Keratinocyte (primary cell): Measurements from ENCODE around the gene SPATA31D3. TPM values are rescaled to one million over a fixed set of nuclear protein-coding genes. Genes with fewer than 3 reads are reported as not detected.
"Not testable (repeated sequence)": the region's sequence is repeated elsewhere in the genome, so short reads cannot be mapped to it uniquely, and the experiment has no call there.

Source experiments
- DNase-seq: peaks from one replicate; pipeline ENCODE4 v3.0.0-alpha.2; 2011; ENCODE audit warnings: low read depth, missing footprints, low spot score
- FAIRE-seq: peaks from 2 replicates; lab custom pipeline; 2011; peaks lifted over from hg19 to GRCh38; lab: Jason Lieb, UNC
- H2AFZ ChIP-seq: 2 replicates; pipeline ENCODE4 v1.6.0; 2012; ENCODE audit warnings: low read length, control low read depth, inconsistent platforms; ENCODE audit not compliant: control insufficient read depth
- H3K27ac ChIP-seq: 2 replicates; pipeline ENCODE4 v1.5.1; 2011; ENCODE audit warnings: low read length; ENCODE audit not compliant: control insufficient read depth, insufficient read depth
- H3K27me3 ChIP-seq: 3 replicates; pipeline ENCODE4 v1.6.0; 2011; ENCODE audit warnings: low read length; ENCODE audit not compliant: control insufficient read depth, insufficient read depth; ENCODE audit errors: extremely low read depth
- H3K36me3 ChIP-seq, 2 experiments: 2 replicates in 1 of 2; 3 replicates in 1 of 2; pipeline ENCODE4 v1.5.1; 2011; ENCODE audit warnings: low read length in 2 of 2, mild to moderate bottlenecking in 1 of 2; ENCODE audit not compliant: control insufficient read depth in 2 of 2, insufficient read depth in 2 of 2; ENCODE audit errors: extremely low read depth in 1 of 2
- H3K4me1 ChIP-seq: 3 replicates; pipeline ENCODE4 v1.5.1; 2011; ENCODE audit warnings: low read length; ENCODE audit not compliant: control insufficient read depth, insufficient read depth; ENCODE audit errors: extremely low read depth
- H3K4me2 ChIP-seq: 3 replicates; pipeline ENCODE4 v1.6.0; 2011; ENCODE audit warnings: low read depth, low read length; ENCODE audit not compliant: control insufficient read depth, insufficient read depth; ENCODE audit errors: extremely low read depth
- H3K4me3 ChIP-seq, 3 experiments: fragments of 200-600 bp in 1 of 3; sonication (generic) in 1 of 3; 2 replicates in 2 of 3; 3 replicates in 1 of 3; pipeline ENCODE4 v1.5.1; 2011 to 2016; ENCODE audit warnings: low read length in 3 of 3, mild to moderate bottlenecking in 3 of 3, control low read depth in 2 of 3, inconsistent platforms in 1 of 3, low read depth in 1 of 3, mixed read lengths in 1 of 3, mixed run types in 1 of 3, moderate library complexity in 1 of 3; ENCODE audit not compliant: control insufficient read depth in 2 of 3, insufficient read depth in 2 of 3; ENCODE audit errors: extremely low read depth in 1 of 3
- H3K79me2 ChIP-seq: 2 replicates; pipeline ENCODE4 v1.6.0; 2012; ENCODE audit warnings: low read length; ENCODE audit not compliant: control insufficient read depth, insufficient read depth
- H3K9ac ChIP-seq: 3 replicates; pipeline ENCODE4 v1.6.0; 2011; ENCODE audit warnings: low read length; ENCODE audit not compliant: control insufficient read depth, insufficient read depth; ENCODE audit errors: extremely low read depth
- H3K9me1 ChIP-seq: 3 replicates; pipeline ENCODE4 v1.6.0; 2011; ENCODE audit warnings: low read length; ENCODE audit not compliant: control insufficient read depth, insufficient read depth; ENCODE audit errors: extremely low read depth
- H3K9me3 ChIP-seq: 2 replicates; pipeline ENCODE4 v1.5.1; 2012; ENCODE audit warnings: low read depth, low read length; ENCODE audit not compliant: control insufficient read depth
- H4K20me1 ChIP-seq: 3 replicates; pipeline ENCODE4 v1.6.0; 2011; ENCODE audit warnings: low read length; ENCODE audit not compliant: control insufficient read depth, insufficient read depth; ENCODE audit errors: extremely low read depth
- CTCF ChIP-seq, 3 experiments: IDR thresholded peaks in 1 of 3; conservative IDR thresholded peaks in 1 of 3; optimal IDR thresholded peaks in 1 of 3; 2 replicates in 2 of 3; 3 replicates in 1 of 3; pipeline versions ENCODE3 to v1.5.1; 2011; ENCODE audit warnings: low read length in 3 of 3, mild to moderate bottlenecking in 3 of 3, moderate library complexity in 2 of 3, control low read depth in 1 of 3, inconsistent platforms in 1 of 3; ENCODE audit not compliant: insufficient read depth in 2 of 3; ENCODE audit errors: extremely low read depth in 1 of 3
- EZH2 ChIP-seq: IDR thresholded peaks from one replicate; pipeline ENCODE4 v1.6.1; 2012; ENCODE audit warnings: inconsistent platforms, mild to moderate bottlenecking, low read length, moderate library complexity
- dilution Hi-C: fragments of 300-500 bp; cut with MboI; formaldehyde crosslinking; loops from one replicate; pipeline ENCODE4 v1.7.0; 2020; ENCODE audit warnings: low sequenced_read_pairs; ENCODE audit not compliant: extremely low pct_ligation_motif_present
- polyA minus RNA-seq, 3 experiments: library from RNA; depleted of rRNA, polyadenylated mRNA; stranded (reverse); fragments of >200 nt; gene quantifications; 1 replicate in 1 of 3; 2 replicates in 1 of 3; 3 replicates in 1 of 3; pipeline ENCODE4 v1.2.3, GENCODE V29; 2011
- polyA plus RNA-seq, 5 experiments: library from polyadenylated mRNA; depleted of rRNA in 3 of 5; stranded (reverse) in 3 of 5; stranded (forward) in 1 of 5; unstranded in 1 of 5; fragments of >200 nt; gene quantifications; 1 replicate in 1 of 5; 2 replicates in 3 of 5; 3 replicates in 1 of 5; pipeline versions ENCODE4 v1.2.1 to v1.2.3, GENCODE V29; 2011 to 2012; ENCODE audit warnings: missing spikeins in 2 of 5, low read depth in 1 of 5, low replicate concordance in 1 of 5

SPATA31D3 gene
- not detected in 3 replicates for polyA plus RNA-seq
- polyA plus RNA-seq (2011; ENCODE audit: low read depth), result not detected
- polyA plus RNA-seq (2011; cell fraction: cytosol; rRNA removed), result not detected in 2 replicates
- not detected in 2 replicates for polyA plus RNA-seq (2011; cell fraction: nucleus; rRNA removed)
- polyA plus RNA-seq (2012; ENCODE audit: low replicate concordance), result not detected in 2 replicates
- polyA minus RNA-seq, result not detected in 3 replicates
- not detected for polyA minus RNA-seq (2011; cell fraction: cytosol; rRNA and poly(A)+ RNA removed)
- not detected in 2 replicates for polyA minus RNA-seq (2011; cell fraction: nucleus; rRNA and poly(A)+ RNA removed)

GRCh38 chr9:81943393-81943792 lies at the start of gene SPATA31D3:
Gene SPATA31D3, plus strand, starts transcription at chr9:81943500. Its CDS starts 86 bp downstream, at chr9:81943586.
- DNase-seq, H3K9ac ChIP-seq, H2AFZ ChIP-seq, H3K79me2 ChIP-seq, H4K20me1 ChIP-seq, H3K9me3 ChIP-seq, H3K4me3 ChIP-seq, dilution Hi-C loops, H3K4me1 ChIP-seq, H3K27ac ChIP-seq, H3K36me3 ChIP-seq, FAIRE-seq, H3K4me2 ChIP-seq, H3K27me3 ChIP-seq, H3K9me1 ChIP-seq: not testable (repeated sequence)

- no peak for FAIRE-seq
Observed at GRCh38 chr9:81893929-81894328, 49.4 kb upstream of the SPATA31D3 start.

More at GRCh38 chr9:81893929-81894328, 49.4 kb upstream of the SPATA31D3 start:
- H3K27ac ChIP-seq, result no peak overlapping the region
- no peaks in the 10 kb centered on the region for H3K4me1 ChIP-seq
- no peak overlapping the region for H3K9ac ChIP-seq
- dilution Hi-C loops, result no loop called here
- no peak overlapping the region for H2AFZ ChIP-seq
- H3K4me2 ChIP-seq, result no peak overlapping the region
- TF ChIP-seq CTCF (optimal IDR thresholded peaks at IDR 0.05 in 1 of 3, IDR thresholded peaks at IDR 0.05 in 1 of 3, conservative IDR thresholded peaks at IDR 0.05 in 1 of 3; ENCODE audit: extremely low read depth in 1 of 3, insufficient read depth in 2 of 3, low read length in 3 of 3), result no peak
- no peak for TF ChIP-seq EZH2
- H3K27me3 ChIP-seq, result no peaks in the 10 kb centered on the region
- H3K9me3 ChIP-seq, result no peaks in the 10 kb centered on the region
- H3K36me3 ChIP-seq, result no peaks in the 10 kb centered on the region
- H3K4me3 ChIP-seq, result no peak overlapping the region
- no peaks in the 10 kb centered on the region for H4K20me1 ChIP-seq
- H3K9me1 ChIP-seq, result no peaks in the 10 kb centered on the region
- no peak for DNase-seq
- no peaks in the 10 kb centered on the region for H3K79me2 ChIP-seq
